NCI-H774 (cell line): ENCODE measurements around the gene PTTG1.
A peak's percentile ranks its signal among the peaks of the same experiment; 100 is the strongest.

Source experiments
- DNase-seq: peaks from one replicate; lab custom pipeline; 2025; lab: John Stamatoyannopoulos, UW

Gene PTTG1

GRCh38 chr5:160421625-160422258 is at the start of gene PTTG1:
PTTG1 (plus strand) TSS chr5:160421855; CDS start chr5:160422313, 458 bp downstream.
- DNase-seq: peak; percentile 93

- no peak for DNase-seq
These were observed 46.5 kb upstream of the PTTG1 start for GRCh38 chr5:160375166-160375565.

DNA sequence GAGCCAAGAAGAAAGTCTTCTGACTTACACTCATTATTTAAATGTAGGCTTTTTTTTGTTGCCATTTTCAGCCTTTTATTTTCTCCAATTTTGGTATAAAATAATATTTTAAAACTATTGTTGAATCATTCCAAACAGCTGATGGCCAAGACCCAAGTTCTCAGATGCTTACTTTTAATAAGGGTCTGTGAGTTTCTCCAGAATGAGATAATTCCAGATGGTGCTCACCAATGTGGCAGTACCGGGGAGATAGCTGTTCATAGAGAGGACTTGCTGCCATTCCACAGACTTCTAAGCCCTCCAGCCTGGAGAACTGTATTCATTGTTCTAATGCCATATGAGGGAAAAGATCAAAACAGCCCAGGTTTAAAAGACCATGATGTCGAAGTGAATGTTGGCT is 46.0 kb upstream of the PTTG1 start:
- DNase-seq: no peak

- DNase-seq: no peak
These were observed 45.2 kb upstream of the PTTG1 start for GRCh38 chr5:160376416-160376815.

- no peak for DNase-seq
These were observed 44.0 kb upstream of the PTTG1 start for GRCh38 chr5:160377651-160378050.

GRCh38 chr5:160378330-160378729 is 43.3 kb upstream of the PTTG1 start:
- no peak for DNase-seq

- DNase-seq: no peak
These were observed 42.1 kb upstream of the PTTG1 start for GRCh38 chr5:160379511-160379910.

- no peak for DNase-seq
These were observed 41.6 kb upstream of the PTTG1 start for GRCh38 chr5:160380041-160380440.

DNA sequence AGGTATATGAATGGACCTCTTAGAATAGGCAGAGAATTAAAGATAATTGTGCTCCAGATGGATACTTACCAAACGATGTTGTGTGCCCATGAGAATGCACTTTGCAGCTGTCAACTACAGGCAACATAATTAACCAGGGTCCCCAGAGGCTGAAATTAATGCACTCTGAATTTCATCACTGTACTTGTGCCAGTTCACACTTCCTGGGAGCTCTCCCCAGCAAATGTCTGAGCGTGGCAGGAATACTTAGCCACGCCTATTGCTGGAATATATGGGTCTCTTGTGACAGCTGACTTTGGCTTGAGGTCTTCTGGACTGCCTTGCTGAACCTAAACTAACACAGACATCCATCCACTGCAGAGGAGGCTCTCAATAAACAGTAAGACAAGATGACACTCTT is 39.3 kb upstream of the PTTG1 start:
- DNase-seq: no peak

DNA sequence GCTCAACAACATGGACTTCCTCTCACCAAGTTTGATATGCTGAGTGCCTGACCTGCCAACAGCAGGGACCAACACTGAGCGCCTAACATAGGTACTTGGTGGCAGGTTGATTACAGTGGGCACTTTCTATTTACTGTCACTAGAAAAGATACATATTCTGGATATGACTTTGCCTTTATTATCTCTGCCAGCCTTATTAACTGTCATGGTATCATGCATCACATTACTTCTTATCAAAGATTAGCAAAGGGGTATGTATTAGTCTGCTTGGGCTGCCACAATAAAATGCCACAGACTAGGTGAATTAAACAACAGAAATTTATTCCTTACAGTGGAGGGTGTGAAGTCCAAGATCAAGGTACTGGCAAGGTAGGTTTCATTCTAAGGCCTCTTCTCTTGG is 37.0 kb upstream of the PTTG1 start:
- DNase-seq: no peak

- DNase-seq: no peak
These were observed 36.2 kb upstream of the PTTG1 start for GRCh38 chr5:160385496-160385895.

DNA sequence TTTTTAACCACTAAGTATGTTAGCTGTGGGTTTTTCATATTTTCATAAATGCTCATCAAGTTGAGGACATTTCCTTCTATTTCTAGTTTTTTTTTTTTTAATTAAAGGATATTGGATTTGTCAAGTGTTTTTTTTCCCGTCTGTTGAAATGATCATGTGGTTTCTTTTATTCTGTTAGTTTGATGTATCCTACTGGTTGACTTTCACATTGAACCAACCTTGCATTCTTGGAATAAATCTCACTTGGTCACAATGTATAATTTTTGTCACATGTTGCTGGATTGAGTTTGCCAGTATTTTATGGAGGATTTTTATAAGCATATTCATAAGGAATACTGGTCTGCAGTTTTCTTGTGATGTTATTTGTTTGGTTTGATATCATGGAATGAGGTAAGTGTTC is 34.2 kb upstream of the PTTG1 start:
- no peak for DNase-seq

- DNase-seq: peak; percentile 2
These were observed 30.6 kb upstream of the PTTG1 start for GRCh38 chr5:160390787-160391696.

GRCh38 chr5:160395111-160395510 is 26.5 kb upstream of the PTTG1 start:
- DNase-seq: no peak

GRCh38 chr5:160397492-160397891 is 24.2 kb upstream of the PTTG1 start:
- no peak for DNase-seq

GRCh38 chr5:160398806-160399205 is 22.8 kb upstream of the PTTG1 start:
- DNase-seq: no peak

GRCh38 chr5:160399402-160400353 is 22.0 kb upstream of the PTTG1 start, which contains the start of gene FAM200C:
FAM200C (minus strand) TSS chr5:160400054; CDS start chr5:160395490, 4,564 bp downstream.
- peak; percentile 91 for DNase-seq

- DNase-seq: peak; percentile 92
These were observed 2.8 kb upstream of the PTTG1 start, which contains the start of gene SLU7 for GRCh38 chr5:160418561-160419457. SLU7 (minus strand) TSS chr5:160419081; CDS start chr5:160415294, 3,787 bp downstream.

DNA sequence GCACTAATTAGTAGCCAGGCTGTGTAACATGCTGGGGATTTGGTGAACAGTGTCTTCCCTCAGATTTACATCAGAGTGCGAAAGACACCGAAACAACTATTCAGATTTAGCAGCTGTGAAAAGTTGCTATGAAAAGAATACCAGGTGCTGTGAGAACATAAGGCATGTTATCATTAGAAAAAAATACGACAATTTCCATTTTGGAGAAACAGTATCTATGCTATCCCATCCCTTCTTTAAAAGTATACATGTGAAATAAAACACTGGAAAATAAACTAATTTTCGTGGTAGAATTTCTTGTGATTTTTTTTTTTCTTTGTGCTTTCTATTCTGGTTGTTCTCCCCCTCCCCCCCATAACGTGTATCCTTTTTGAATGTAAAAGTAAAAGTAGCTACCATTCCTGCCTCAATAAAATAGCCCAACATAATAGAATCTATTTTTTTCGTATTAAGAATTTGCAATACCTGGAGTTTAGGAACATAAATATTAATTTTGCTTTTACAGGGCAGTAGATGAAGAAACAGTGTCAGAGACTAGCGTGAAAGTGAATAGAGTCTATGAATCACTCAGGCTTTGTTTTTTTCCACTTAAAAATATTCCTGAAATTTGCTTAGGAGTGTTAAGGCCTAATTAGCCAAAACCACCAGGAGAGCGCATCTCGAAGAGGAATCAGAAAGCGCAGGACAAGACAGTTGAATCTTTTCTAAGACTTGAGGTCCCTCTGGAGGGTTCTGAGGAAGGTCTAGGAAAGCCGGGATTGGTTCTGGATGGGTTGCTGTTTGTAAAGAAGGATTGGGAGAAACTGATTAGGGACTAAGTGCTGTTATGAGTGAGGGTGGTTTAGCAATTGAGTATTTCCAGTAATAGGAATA is 2.0 kb upstream of the PTTG1 start:
- DNase-seq: no peak

DNA sequence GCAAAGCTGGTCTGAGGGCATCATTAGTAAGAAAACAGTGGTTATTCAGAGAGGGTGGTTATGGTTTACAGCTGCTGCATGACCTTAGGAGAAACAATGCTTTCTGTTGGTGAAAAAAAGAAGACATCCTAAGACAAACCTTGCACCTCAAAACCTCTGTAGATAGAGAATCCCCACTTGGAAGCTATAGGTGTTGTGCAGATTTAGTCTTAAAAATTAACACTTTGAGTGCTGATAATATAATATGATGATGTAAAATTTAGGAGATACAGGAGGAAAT is 1.4 kb upstream of the PTTG1 start:
- no peak for DNase-seq
